KMS-11 (cell line): ENCODE measurements around the gene ZNF326.

ENCODE experiments used
- H2AFZ ChIP-seq: fragments of 200-600 bp; sonication (generic); 2 replicates; pipeline ENCODE4 v1.6.1; 2016; ENCODE audit warnings: antibody characterized with exemption, mixed run types, low read depth
- H3K27ac ChIP-seq: fragments of 200-600 bp; sonication (generic); 2 replicates; pipeline ENCODE4 v1.6.1; 2016; ENCODE audit warnings: mild to moderate bottlenecking, mixed run types
- H3K27me3 ChIP-seq: fragments of 200-600 bp; sonication (generic); 2 replicates; pipeline ENCODE4 v1.6.1; 2017; ENCODE audit warnings: mild to moderate bottlenecking, low read depth, mixed run types, moderate library complexity; ENCODE audit not compliant: insufficient read depth
- H3K36me3 ChIP-seq: fragments of 200-600 bp; sonication (generic); 2 replicates; pipeline ENCODE4 v1.6.1; 2017; ENCODE audit warnings: mild to moderate bottlenecking, mixed run types; ENCODE audit not compliant: insufficient read depth
- H3K4me1 ChIP-seq: fragments of 200-600 bp; sonication (generic); 2 replicates; pipeline ENCODE4 v1.6.1; 2016; ENCODE audit warnings: mild to moderate bottlenecking, low read depth, mixed run types; ENCODE audit not compliant: poor library complexity, severe bottlenecking
- H3K4me2 ChIP-seq: fragments of 200-600 bp; sonication (generic); 2 replicates; pipeline ENCODE4 v1.7.0; 2016; ENCODE audit warnings: mild to moderate bottlenecking, mixed run types
- H3K4me3 ChIP-seq: fragments of 200-600 bp; sonication (generic); IDR thresholded peaks from 2 replicates; pipeline ENCODE4 v1.6.1; 2017; ENCODE audit warnings: low read depth, low read length, mixed read lengths; ENCODE audit not compliant: insufficient read depth
- H3K79me2 ChIP-seq: fragments of 200-600 bp; sonication (generic); 2 replicates; pipeline ENCODE4 v1.6.1; 2016; ENCODE audit warnings: low read depth, mixed run types; ENCODE audit not compliant: insufficient read depth
- H3K9ac ChIP-seq: fragments of 200-600 bp; sonication (generic); 2 replicates; pipeline ENCODE4 v1.6.1; 2016; ENCODE audit warnings: mild to moderate bottlenecking, mixed run types
- H4K20me1 ChIP-seq: fragments of 200-600 bp; sonication (generic); 2 replicates; pipeline ENCODE4 v1.6.1; 2016; ENCODE audit warnings: mild to moderate bottlenecking, mixed run types; ENCODE audit not compliant: insufficient read depth
- CTCF ChIP-seq: fragments of 200-600 bp; sonication (generic); conservative IDR thresholded peaks from 2 replicates; pipeline ENCODE4 v1.6.1; 2017; ENCODE audit warnings: low read depth, mild to moderate bottlenecking, antibody characterized with exemption, low read length, moderate library complexity, mixed read lengths

ZNF326 gene

GRCh38 chr1:90083995-90084394 lies 89.1 kb downstream of the ZNF326 start:
- TF ChIP-seq CTCF, result no peak
- H3K27ac ChIP-seq, result no peak overlapping the region
- H4K20me1 ChIP-seq, result no peaks in the 10 kb centered on the region
- H3K4me3 ChIP-seq, result no peak overlapping the region
- no peak overlapping the region for H3K4me2 ChIP-seq
- H3K36me3 ChIP-seq, result no peaks in the 10 kb centered on the region
- no peaks in the 10 kb centered on the region for H3K27me3 ChIP-seq
- no peak overlapping the region for H3K9ac ChIP-seq
- no peaks in the 10 kb centered on the region for H3K79me2 ChIP-seq
- no peaks in the 10 kb centered on the region for H3K4me1 ChIP-seq
- H2AFZ ChIP-seq, result no peak overlapping the region
